Spleen (tissue), 7 donors: ENCODE measurements around the gene EGFR.

ENCODE experiments used
- CTCF ChIP-seq, 11 experiments: fragments of 200-600 bp in 7 of 11; fragments of 450-650 bp in 4 of 11; sonication (generic) in 4 of 11; IDR thresholded peaks in 8 of 11; conservative IDR thresholded peaks in 3 of 11; 1 replicate in 7 of 11; 2 replicates in 4 of 11; pipeline versions ENCODE4 v1.4.0 to v1.8.0; 2016 to 2021; ENCODE audit warnings: antibody characterized with exemption in 11 of 11, inconsistent platforms in 4 of 11, mild to moderate bottlenecking in 1 of 11
- POLR2A ChIP-seq, 3 donors: fragments of 450-650 bp; IDR thresholded peaks; one replicate each; pipeline ENCODE4 v1.5.1; 2017; ENCODE audit warnings: antibody characterized with exemption in 3 of 3, mild to moderate bottlenecking in 1 of 3
- donor health status: DM: no; HTN: no; CAD: no; lungs with moderate emphysema.
- donor health status: DM: no; HTN: no; CAD: no.
- donor health status: DM: no; HTN: no; CAD: no.

- TF ChIP-seq CTCF (IDR thresholded peaks at IDR 0.05 in 8 of 11, conservative IDR thresholded peaks at IDR 0.05 in 3 of 11) (no peak), POLR2A (IDR thresholded peaks at IDR 0.05) (no peak)
Observed at GRCh38 chr7:55260171-55260570, 241.4 kb downstream of the EGFR start.
